SU-DHL-6 (cell line): Measurements from ENCODE around the gene STYXL1.
"Not testable (repeated sequence)": the region's sequence is repeated elsewhere in the genome, so short reads cannot be mapped to it uniquely, and the experiment has no call there.

ENCODE experiments used
- H2AFZ ChIP-seq: fragments of 200-600 bp; sonication (generic); 2 replicates; pipeline ENCODE4 v1.6.1; 2014; ENCODE audit warnings: low read depth, mild to moderate bottlenecking, moderate library complexity, mixed read lengths, antibody characterized with exemption, low read length; ENCODE audit not compliant: severe bottlenecking
- H3F3A ChIP-seq: fragments of 200-600 bp; shearing (Covaris generic); 2 replicates; pipeline ENCODE4 v1.6.0; 2016; ENCODE audit warnings: antibody characterized with exemption, mild to moderate bottlenecking; ENCODE audit not compliant: insufficient read depth
- H3K27ac ChIP-seq: fragments of 200-600 bp; sonication (generic); 2 replicates; pipeline ENCODE4 v1.5.1; 2016; ENCODE audit warnings: low read depth, mild to moderate bottlenecking, low read length, moderate library complexity, mixed read lengths
- H3K27me3 ChIP-seq: fragments of 200-600 bp; sonication (generic), shearing (Covaris generic); 2 replicates; pipeline ENCODE4 v1.6.0; 2014; ENCODE audit warnings: mild to moderate bottlenecking, low read length
- H3K36me3 ChIP-seq: fragments of 200-600 bp; sonication (generic); 2 replicates; pipeline ENCODE4 v1.6.1; 2014; ENCODE audit warnings: mild to moderate bottlenecking, low read length, mixed read lengths
- H3K4me2 ChIP-seq: fragments of 300-600, 200-600 bp; shearing (Covaris generic), sonication (generic); 2 replicates; pipeline ENCODE4 v1.6.0; 2014; ENCODE audit warnings: low read length, low read depth, mild to moderate bottlenecking; ENCODE audit not compliant: poor library complexity, severe bottlenecking
- H3K4me3 ChIP-seq: fragments of 200-600 bp; sonication (generic); 2 replicates; pipeline ENCODE4 v1.5.1; 2014; ENCODE audit warnings: antibody characterized with exemption, low read length, mild to moderate bottlenecking, mixed read lengths; ENCODE audit not compliant: insufficient read depth, poor library complexity, severe bottlenecking
- H3K79me2 ChIP-seq: fragments of 200-600 bp; sonication (generic); 2 replicates; pipeline ENCODE4 v1.6.1; 2014; ENCODE audit warnings: mild to moderate bottlenecking, low read length, moderate library complexity; ENCODE audit not compliant: insufficient read depth
- H3K9ac ChIP-seq: fragments of 200-600 bp; sonication (generic); 2 replicates; pipeline ENCODE4 v1.7.0; 2014; ENCODE audit warnings: mild to moderate bottlenecking, low read length
- H3K9me2 ChIP-seq: fragments of 200-600 bp; sonication (generic); replicated peaks from 2 replicates; pipeline ENCODE4 v1.6.1; 2014; ENCODE audit warnings: low read length; ENCODE audit not compliant: insufficient read depth
- H3K9me3 ChIP-seq: fragments of 200-600 bp; sonication (generic); 2 replicates; pipeline ENCODE4 v1.6.1; 2014; ENCODE audit warnings: low read length, mixed read lengths; ENCODE audit not compliant: insufficient read depth
- H4K20me1 ChIP-seq: fragments of 200-600 bp; sonication (generic); 2 replicates; pipeline ENCODE4 v1.6.1; 2014; ENCODE audit warnings: low read depth, mild to moderate bottlenecking, antibody characterized with exemption, low read length, moderate library complexity, mixed read lengths
- EZH2phosphoT487 ChIP-seq: fragments of 200-600 bp; sonication (generic), shearing (Covaris generic); conservative IDR thresholded peaks from 2 replicates; pipeline ENCODE4 v1.6.1; 2018; ENCODE audit warnings: mild to moderate bottlenecking, antibody characterized with exemption, low read length, moderate library complexity, mixed read lengths
- TF ChIP-seq, protein P1 (sequence below): fragments of 200-600 bp; sonication (generic); IDR thresholded peaks from one replicate; pipeline ENCODE4 v1.5.1; 2017; ENCODE audit warnings: antibody characterized with exemption, mild to moderate bottlenecking, low read length, moderate library complexity; ENCODE audit not compliant: insufficient read depth, poor library complexity, severe bottlenecking

Gene STYXL1

GRCh38 chr7:76063114-76063513, 15.3 kb upstream of the STYXL1 start:
- no peak overlapping the region for H3K9ac ChIP-seq

GRCh38 chr7:76062254-76062653, 14.5 kb upstream of the STYXL1 start:
- TF ChIP-seq EZH2phosphoT487: no peak
- TF ChIP-seq, protein P1, sequence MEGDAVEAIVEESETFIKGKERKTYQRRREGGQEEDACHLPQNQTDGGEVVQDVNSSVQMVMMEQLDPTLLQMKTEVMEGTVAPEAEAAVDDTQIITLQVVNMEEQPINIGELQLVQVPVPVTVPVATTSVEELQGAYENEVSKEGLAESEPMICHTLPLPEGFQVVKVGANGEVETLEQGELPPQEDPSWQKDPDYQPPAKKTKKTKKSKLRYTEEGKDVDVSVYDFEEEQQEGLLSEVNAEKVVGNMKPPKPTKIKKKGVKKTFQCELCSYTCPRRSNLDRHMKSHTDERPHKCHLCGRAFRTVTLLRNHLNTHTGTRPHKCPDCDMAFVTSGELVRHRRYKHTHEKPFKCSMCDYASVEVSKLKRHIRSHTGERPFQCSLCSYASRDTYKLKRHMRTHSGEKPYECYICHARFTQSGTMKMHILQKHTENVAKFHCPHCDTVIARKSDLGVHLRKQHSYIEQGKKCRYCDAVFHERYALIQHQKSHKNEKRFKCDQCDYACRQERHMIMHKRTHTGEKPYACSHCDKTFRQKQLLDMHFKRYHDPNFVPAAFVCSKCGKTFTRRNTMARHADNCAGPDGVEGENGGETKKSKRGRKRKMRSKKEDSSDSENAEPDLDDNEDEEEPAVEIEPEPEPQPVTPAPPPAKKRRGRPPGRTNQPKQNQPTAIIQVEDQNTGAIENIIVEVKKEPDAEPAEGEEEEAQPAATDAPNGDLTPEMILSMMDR: no peak
- no peak overlapping the region for H3K9ac ChIP-seq
- no peaks in the 10 kb centered on the region for H4K20me1 ChIP-seq
- 0 out of 2 replicates have a peak, but pooled peaks cover 3% of the 10 kb centered on the region for H3K79me2 ChIP-seq
- H3F3A ChIP-seq: no peaks in the 10 kb centered on the region
- no peaks in the 10 kb centered on the region for H3K9me3 ChIP-seq
- no peak overlapping the region for H3K4me3 ChIP-seq
- H3K4me2 ChIP-seq: no peak overlapping the region
- H2AFZ ChIP-seq: no peak overlapping the region
- H3K27me3 ChIP-seq: no peaks in the 10 kb centered on the region
- no peaks in the 10 kb centered on the region for H3K9me2 ChIP-seq
- H3K27ac ChIP-seq: no peak overlapping the region
- H3K36me3 ChIP-seq: peaks cover 5% of the 10 kb centered on the region; the same call in 1 of the 2 replicates

More at GRCh38 chr7:76063114-76063513, 15.3 kb upstream of the STYXL1 start:
- peaks cover 5% of the 10 kb centered on the region; the same call in 1 of the 2 replicates for H3K36me3 ChIP-seq
- no peak overlapping the region for H3K4me3 ChIP-seq
- no peaks in the 10 kb centered on the region for H3K27me3 ChIP-seq
- no peak overlapping the region for H3K27ac ChIP-seq
- TF ChIP-seq, protein P1: no peak
- no peak for TF ChIP-seq EZH2phosphoT487
- no peak overlapping the region for H3K4me2 ChIP-seq
- H3K9me3 ChIP-seq: no peaks in the 10 kb centered on the region
- no peaks in the 10 kb centered on the region for H4K20me1 ChIP-seq
- no peaks in the 10 kb centered on the region for H3K9me2 ChIP-seq
- H2AFZ ChIP-seq: no peak overlapping the region
- no peaks in the 10 kb centered on the region for H3K79me2 ChIP-seq
- no peaks in the 10 kb centered on the region for H3F3A ChIP-seq

GRCh38 chr7:76060842-76061241, 13.0 kb upstream of the STYXL1 start:
- H2AFZ ChIP-seq: no peak overlapping the region
- H3K27me3 ChIP-seq: no peaks in the 10 kb centered on the region
- peaks cover 5% of the 10 kb centered on the region; the same call in 1 of the 2 replicates for H3K36me3 ChIP-seq
- no peak overlapping the region for H3K4me3 ChIP-seq
- no peak overlapping the region for H3K27ac ChIP-seq
- TF ChIP-seq, protein P1: no peak
- no peaks in the 10 kb centered on the region for H3K9me3 ChIP-seq
- H3K9me2 ChIP-seq: no peaks in the 10 kb centered on the region
- H4K20me1 ChIP-seq: peaks cover 6% of the 10 kb centered on the region; the same call in 1 of the 2 replicates
- H3K4me2 ChIP-seq: no peak overlapping the region
- peaks cover 13% of the 10 kb centered on the region for H3K79me2 ChIP-seq
- no peak overlapping the region for H3K9ac ChIP-seq
- H3F3A ChIP-seq: no peaks in the 10 kb centered on the region

DNA sequence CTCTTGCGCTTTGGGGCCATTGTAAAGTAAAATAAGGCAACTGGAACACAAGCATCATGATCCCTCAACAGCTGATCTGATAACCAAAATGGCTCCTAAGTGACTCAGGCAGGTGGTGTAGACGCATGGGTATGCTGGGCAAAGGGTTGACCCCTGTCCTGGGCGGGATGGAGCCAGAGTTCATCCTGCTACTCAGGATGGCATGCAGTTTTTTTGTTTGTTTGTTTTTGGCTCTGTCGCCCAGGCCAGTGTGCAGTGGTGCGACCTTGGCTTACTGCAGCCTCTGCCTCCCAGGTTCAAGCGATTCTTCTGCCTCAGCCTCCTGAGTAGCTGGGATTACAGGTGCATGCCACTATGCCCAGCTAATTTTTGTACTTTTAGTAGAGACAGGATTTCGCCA, 10.9 kb upstream of the STYXL1 start:
- not testable (repeated sequence) for H3K4me2 ChIP-seq, H2AFZ ChIP-seq, H3K4me3 ChIP-seq, H3K9ac ChIP-seq, H3F3A ChIP-seq, H3K36me3 ChIP-seq, H3K27ac ChIP-seq, H4K20me1 ChIP-seq, H3K27me3 ChIP-seq, H3K9me2 ChIP-seq, H3K9me3 ChIP-seq
- H3K79me2 ChIP-seq: peaks cover 33% of the 10 kb centered on the region
